Activated CD4-positive, alpha-beta T cell treated with anti-CD3 and anti-CD28 coated beads, Interleukin-2, amount 50 U/mL, for 4 hours (primary cell): ENCODE measurements around the gene FCSK.
A peak's percentile ranks its signal among the peaks of the same experiment; 100 is the strongest.
"Not testable (repeated sequence)": the region's sequence is repeated elsewhere in the genome, so short reads cannot be mapped to it uniquely, and the experiment has no call there.

Experiments
- DNase-seq, 2 experiments: peaks; one replicate each; pipeline ENCODE4 v3.0.0-alpha.2; 2020

The FCSK gene

DNA sequence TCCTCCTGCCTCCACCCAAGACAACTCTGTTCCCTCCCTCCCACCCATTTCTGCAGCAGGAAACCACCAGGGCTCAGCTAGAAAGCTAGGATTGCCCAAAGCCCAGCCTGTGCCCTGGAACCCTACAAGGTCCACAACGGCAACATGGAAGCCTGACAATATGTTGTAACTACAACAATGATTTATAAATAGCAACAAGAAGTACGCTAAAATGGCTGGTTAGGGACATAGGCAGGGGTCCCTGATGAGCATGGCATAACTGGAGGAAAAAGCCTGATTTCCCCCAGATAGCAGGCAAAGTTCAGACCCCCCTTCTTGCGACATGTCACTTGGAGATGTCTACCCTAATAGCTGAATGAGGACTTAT is 22.1 kb upstream of the FCSK start:
- no peak for DNase-seq

DNA sequence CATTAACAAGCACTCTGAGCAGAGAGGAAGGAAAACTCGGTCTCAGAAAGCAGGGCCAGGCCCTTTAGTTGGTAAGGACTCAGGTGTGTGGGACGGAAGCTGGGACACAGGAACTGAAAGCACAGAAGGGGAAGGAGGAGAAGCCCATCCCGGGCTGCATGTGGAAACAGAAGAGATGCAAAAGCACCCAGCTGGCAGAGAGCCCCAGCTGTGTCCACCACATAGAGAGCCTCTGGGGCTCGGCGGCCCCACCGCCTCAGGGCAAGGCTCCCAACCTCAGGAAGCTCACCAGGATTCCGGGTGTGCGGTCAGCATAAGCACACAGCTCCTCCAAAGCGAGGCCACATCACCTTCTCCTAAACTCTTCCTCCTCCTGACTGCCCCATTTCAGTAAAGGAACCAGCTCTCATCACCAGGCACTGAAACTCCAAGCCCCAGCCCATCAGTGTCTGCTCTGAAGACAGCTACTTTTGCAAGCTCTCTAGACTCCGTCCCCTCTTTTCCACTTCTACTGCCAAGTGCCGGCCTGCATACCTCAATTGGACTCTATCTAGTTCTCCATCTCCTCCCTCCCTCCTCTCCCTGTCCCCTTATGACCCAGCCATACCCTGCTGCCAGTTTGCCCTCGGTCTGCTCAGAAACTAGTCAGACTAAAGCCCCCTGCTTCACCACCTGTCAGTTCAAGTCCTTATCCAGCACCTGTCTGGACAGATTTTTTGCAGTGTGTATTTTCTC is 21.5 kb upstream of the FCSK start:
- no peak for DNase-seq

DNA sequence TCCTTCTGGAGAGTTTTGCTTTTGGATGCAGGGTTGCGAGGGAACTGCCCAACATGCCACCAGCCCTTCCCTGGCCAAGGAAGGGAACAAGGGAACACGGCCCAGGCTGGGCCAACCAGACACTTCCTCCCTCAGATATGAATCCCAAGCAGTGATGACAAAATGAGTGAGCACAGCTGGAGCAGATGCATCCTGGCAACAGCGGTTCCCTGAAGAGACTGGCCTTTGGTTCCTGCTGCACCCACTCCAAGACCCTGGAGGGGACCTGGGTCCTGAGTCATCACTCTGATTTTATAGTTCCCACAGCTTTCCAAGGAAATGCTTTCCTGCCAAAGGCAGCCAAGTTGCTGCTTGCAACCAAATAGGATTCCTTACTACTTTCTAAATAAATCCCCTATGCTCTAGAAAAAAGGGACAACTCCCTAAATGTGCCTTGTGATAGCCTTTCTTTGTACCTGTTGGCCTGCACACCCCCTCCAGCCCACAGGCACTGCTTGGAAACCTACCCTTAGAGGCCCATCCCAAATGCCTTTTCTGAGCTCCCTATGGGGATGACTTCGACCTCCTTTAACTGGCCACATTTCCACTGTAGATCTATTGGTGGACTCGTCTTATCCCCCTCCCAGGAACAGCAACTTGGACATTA is 20.8 kb upstream of the FCSK start:
- DNase-seq, result no peak

DNA sequence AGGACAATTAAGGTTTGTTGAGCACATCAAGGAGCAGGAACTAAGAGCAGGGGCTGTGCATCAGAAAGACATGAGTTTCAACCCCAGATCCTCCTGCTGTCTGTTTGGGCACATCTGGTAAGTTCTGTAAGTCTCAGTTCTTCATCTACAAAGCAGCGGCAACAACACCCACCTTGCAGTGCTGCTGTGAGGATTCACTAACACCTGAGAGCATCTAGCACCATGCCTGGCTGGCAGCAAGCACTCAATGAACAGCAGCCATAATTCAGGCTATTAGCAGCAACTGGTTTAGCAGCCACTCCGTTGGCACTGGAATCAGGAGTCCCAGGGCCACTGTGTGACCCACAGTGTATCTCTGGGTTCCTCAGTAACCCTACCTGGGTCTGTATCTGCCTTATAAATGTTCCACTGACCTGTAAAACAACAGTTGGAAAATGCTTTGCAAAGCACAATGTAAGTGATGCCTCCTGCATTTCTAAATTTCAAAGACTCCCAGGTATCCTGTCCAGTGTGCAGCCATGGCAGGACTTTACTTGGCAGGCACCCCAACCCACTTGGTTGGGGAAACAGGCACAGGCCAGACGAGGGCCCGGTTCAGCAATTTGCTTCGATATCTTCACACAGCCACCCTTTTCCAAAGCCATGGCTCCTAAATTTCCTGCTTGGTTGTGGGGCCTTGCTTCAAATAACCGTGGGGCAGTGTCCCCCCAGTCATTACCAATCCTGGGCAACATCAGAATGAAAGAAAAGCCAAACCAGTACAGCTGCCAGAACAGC is 19.7 kb upstream of the FCSK start:
- no peak for DNase-seq

DNA sequence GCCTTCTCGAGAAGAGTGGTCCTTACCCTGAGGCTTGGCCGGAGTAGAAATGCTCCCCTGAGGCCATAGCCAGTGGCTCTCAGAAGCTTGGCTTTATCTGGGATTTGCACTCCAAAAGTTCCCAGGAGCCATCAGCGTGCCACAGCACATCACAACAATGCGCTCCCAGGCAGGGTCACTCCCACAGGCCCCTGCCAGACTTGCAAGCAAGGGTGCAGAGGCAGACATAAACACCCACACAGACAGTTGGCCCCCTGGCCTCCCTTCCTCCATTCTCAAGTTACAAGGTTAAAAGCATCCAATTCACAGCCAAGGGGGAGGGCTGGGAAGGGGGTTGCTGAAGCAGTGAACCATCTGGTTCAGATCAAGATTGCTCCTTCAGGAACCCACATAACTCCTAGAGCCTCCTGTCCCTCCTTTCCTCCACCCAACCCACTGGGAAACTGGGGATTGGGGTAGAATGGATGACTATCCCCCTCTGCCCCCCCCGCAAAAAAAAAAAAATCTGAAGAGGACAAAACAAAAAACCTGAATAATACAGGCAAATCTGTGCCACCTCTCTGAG is 17.3 kb upstream of the FCSK start:
- DNase-seq, result no peak

DNA sequence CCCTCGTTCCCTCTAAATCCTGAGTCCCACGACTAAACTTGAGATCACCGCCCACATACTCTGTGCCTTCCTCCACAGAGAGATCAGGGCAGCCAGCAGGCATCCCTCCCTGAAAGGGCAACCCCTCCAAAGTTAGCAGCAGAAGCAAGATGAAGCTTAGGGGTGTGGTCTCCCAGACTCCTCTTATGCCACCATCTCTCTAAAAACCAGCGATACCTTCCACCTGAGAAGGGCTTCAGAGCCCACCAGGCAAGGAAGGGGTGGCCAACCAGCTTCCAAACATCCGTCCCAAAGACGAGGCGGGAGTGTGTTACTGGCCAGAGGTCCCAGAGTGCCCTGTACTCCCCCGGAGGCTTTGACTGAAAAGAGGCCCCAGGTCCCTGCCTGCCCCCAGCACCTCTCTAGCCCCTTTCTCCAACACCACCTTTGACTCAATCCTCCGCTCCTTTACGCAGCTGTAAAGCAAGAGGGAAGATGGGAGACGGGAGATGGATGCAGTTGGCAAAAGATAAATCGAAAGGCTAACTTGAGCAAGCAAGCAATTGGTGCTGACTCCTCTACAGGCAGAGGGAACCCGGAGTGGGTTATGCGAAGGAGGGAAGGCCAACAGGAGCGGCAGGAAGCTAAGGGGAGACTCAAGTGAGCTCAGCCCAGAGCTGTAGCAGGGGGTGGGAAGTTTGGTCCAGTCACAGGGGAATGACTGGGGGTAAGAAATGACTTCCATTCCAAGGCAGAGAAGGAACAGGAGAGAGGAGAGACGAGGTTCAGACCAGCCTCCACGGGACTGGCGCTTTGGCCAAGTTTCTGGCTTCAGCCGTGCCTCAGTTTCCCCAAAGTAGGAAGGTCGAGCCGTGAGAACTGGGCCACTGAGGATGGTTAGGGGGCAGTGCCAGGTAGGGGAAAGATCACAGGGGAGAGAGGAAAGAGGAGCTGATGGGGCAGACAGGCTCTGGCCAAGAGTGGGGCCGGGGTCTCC is 16.5 kb upstream of the FCSK start:
- DNase-seq, result no peak

DNA sequence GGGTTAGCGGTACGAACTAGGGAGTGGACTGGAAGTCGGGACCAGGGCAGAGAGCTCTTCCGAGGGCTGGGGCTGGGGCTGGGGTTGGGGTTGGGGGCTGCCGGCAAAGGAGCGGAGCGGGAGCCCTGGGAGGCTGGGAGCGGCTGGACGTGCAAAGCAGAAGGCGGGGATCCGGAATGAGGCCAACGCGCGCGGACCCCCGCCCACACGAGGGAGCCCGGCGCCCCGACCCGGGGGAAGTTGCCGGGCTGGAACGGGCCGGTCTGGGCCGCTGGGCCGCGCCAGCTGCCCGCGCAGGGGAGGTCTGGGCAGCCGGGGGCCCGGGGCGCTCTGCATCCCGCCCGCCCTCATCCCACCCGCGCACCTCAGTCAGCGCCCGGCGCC is 15.8 kb upstream of the FCSK start:
- no peak for DNase-seq

DNA sequence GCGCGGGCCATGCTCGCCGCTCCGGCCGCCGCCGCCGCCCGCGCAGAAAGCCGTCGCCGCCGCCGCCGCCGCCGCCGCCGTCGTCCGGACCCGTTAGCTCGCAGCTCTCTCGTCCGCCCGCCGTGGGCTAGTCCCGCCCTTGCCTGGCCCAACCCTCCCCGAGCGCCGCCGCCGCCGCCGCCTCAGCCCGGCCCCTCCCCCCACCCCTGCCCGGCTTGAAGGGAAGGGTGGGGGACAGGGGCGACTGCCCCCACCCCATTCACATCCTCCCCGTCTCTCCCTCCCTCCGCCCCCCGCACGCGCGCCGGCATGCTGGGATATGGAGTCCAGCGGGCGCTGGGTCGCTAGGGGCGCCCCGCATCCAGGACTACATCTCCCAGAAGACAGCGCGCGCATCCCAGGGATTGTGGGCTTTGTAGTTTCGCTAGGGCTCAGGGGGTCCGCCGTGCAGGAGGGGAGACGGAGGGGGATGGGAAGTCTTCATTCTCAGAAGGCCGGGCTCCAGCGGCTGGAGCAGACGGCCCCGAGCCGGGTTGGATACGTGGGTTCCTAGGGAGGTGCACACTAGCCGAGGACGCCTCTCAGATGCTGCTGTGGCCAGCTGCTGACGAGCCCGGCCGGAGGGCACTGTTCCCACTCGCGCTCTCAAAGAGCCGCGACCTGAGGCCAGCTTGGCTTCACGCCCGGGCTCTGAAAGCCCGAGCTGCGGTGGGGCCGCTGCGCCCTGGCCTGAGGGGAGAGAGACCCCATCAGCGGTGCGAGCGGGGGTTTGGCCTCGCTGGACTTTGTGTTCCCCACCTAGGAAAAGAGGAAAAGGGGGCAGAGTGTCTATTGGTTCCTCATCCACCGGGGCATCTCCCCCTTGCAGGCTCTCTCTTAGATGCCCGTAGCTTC is 15.2 kb upstream of the FCSK start, which contains the start of gene ST3GAL2:
Gene ST3GAL2, minus strand, starts transcription at position 132 of the 894 bp plus-strand sequence. CDS start 40,570 bp downstream, outside the sequence.
- peak; percentile 92 for DNase-seq

DNA sequence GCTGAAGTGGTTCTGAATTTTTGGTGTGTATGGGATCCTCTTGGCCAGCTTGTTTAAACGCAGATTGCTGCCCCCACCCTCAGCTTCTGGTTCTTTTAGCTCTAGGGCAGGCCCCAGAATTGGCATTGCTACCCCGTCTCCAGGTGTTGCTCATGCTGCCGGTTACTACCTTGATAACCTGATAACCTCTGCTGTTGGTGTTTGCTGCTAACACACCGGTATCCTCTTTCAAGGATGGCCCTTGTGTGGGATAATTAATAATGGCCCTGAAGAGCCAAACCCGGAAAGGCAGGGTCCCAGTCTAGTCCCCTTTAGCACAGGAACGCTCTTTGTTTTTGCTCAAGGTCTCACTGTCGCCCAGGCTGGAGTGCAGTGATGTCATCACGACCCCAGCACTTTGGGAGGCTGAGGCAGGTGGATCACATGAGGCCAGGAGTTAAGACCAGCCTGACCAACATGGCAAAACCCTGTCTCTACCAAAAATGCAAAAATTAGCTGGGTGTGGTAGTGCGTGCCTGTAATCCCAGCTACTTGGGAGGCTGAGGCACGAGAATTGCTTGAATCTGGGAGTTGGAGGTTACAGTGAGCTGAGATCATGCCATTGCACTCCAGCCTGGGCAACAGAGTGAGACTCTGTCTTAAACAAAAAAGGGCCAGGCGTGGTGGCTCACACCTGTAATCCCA is 14.2 kb upstream of the FCSK start:
- DNase-seq, result no peak

DNA sequence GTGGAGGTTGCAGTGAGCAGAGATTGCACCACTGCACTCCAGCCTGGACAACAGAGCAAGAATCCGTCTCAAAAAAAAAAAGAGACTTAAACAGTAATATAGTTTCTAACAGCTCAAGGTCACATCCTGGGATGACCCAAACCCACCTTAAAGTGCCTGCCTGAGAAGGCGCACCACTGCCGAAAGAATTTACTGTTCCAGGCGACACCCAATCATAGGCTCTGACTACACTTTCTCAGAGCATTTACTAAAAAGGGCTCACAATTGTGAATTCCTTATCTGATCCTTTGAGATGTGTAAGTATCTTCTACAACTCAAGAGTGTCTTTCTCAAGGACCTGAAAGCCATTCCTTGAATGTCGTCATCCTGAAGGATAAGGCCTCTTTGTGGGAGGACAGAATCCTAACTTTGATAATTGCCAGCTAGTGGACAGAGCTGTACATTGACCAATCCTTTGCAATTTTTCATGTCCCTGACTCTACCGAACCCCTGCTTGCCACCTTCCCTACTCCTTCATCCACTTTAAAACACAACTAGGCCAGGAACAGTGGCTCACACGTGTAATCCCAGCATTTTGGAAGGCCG is 12.9 kb upstream of the FCSK start:
- no peak for DNase-seq

DNA sequence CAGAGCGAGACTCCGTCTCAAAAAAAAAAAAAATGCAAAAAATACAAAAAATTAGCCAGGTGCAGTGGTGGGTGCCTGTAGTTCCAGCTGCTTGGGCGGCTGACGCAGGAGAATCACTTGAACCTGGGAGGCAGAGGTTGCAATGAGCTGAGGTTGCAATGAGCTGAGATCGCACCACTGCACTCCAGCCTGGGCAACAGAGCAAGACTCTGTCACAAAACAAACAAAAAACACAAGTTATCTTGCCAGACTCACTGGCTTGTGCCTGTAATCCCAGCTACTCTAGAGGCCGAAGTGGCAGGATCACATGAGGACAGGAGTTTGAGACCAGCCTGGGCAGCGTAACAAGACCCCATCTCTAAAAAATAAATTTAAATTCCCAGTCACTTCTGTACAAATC is 12.1 kb upstream of the FCSK start:
- DNase-seq, result no peak

DNA sequence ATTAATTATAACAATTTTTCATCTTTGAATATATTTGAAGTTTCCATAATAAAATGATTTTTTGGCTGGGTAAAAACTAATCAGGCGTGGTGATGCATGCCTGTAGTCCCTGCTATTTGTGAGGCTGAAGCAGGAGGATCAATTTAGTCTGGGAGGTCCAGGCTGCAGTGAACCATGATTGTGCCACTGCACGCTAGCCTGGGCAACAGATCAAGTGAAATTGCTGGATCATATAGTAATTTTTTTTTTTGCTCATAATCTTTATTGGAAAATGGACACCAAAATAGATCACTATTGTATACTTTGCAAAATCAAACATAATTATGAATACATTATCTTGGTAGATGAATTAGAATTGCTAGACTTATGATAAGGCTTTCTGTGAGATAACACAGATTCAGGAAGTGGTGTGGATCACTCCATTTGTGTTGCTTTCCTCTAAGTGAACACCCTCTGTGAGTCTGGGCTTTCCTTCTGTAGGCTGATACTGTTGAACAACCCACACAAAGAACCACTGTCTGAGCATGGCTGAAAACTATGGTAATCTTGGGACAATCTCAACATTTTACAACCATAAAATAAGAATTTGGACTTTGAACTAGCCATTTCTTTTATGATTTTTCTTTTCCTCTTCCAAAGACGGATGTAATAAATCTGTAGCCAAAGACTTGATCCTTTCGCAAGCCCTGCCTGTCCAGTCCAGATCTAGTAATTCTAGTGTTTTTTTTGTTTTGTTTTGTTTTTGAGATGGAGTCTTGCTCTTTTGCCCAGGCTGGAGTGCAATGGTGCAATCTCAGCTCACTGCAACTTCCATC is 9.9 kb upstream of the FCSK start:
- no peak for DNase-seq

DNA sequence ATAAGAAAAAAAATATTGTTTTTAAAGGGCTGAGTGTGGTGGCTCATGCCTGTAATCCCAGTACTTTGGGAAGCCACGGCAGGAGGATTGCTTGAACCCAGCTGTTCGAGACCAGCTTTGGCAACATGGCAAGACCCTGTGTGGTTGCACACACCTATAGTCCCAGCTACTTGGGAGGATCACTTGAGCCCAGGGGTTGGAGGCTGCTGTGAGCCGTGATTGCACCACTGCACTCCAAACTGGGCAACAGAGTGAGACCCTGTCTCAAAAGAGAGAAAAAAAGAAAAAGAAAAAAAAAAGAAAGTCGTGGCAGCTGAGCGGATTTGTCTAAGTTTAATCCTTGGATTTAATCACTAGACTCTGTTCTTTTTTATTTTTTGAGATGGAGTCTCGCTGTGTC is 6.3 kb upstream of the FCSK start:
- no peak for DNase-seq

DNA sequence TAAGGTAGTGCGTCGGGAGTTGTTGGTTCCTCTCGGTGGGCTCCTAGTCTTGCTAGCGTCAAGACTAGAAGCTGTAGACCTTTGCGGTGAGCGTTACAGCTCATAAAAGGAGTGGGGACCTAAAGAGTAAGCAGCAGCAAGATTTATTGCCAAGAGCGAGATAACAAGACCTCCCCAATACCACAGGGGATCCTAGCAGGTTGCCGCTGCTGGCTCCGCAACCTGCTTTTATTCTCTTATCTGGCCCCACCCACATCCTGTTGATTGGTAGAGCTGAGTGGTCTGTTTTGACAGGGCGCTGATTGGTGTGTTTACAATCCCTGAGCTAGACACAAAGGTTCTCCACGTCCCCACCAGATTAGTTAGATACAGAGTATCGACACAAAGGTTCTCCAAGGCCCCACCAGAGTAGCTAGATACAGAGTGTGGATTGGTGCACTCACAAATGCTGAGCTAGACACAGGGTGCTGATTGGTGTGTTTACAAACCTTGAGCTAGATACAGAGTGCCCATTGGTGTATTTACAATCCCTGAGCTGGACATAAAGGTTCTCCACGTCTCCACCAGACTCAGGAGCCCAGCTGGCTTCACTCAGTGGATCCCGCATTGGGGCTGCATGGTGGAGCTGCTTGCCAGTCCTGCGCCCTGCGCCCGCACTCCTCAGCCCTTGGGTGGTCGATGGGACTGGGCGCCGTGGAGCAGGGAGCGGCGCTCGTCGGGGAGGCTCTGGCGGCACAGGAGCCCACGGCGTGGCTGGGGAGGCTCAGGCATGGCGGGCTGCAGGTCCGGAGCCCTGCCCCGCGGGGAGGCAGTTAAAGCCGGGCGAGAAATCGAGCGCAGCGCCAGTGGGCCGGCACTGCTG is 4.0 kb upstream of the FCSK start:
- DNase-seq, result not testable (repeated sequence)

DNA sequence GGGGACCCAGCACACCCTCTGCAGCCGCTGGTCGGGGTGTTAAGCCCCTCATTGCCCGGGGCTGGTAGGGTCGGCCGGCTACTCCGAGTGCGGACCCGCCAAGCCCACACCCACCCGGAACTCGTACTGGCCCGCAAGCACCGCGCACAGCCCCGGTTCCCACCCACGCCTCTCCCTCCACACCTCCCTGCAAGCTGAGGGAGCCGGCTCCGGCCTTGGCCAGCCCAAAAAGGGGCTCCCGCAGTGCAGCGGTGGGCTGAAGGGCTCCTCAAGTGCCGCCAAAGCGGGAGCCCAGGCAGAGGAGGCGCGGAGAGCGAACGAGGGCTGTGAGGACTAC is 3.4 kb upstream of the FCSK start:
- not testable (repeated sequence) for DNase-seq

DNA sequence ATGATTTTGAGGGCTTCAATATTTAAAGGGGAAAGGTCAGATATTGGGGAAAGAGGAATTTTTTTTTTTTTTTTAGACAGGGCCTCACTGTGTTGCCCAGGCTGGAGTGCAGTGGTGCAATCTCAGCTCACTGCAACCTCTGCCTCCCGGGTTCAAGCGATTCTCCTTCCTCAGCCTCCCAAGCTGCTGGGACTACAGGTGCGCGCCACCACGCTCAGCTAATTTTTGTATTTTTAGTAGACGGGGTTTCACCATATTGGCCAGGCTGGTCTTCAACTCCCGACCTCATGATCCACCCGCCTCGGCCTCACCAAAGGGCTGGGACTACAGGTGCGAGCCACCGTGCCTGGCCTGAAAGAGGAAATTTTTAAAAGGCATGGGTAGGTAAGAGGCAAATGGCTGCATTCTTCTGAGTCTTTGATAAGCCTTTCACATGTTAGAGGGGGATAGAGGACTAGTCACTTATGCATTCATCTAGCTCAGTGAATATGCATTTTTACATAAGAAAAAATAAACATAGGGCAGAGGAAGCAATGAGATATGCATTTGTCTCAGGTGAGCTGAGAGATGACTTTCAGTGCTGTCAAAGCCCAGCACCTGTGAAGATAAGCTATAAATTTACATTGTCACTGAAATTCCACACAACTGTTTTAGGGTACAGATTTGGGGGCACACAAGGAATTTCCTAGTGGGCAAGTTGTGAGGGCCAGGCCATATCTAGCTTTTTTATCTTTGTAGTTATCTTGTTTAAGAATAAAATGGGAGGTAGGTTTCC is 1.1 kb upstream of the FCSK start:
- no peak for DNase-seq

DNA sequence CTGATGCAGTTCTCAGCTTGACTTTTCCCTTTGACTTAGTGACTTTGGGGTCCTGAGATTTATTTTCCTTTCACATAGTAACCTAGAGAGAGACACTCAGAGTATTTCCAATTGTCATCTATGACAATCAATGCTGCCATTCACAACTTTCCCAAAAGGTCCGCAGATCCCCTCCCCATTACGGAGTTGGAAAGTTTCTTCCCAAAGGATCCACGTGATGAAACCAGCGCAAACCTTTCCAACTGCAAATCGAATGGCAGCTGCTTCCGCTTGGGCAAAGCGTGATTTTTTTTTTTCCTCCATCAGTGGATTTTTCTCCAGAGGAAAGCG is 538 bp upstream of the FCSK start:
- DNase-seq, result no peak

DNA sequence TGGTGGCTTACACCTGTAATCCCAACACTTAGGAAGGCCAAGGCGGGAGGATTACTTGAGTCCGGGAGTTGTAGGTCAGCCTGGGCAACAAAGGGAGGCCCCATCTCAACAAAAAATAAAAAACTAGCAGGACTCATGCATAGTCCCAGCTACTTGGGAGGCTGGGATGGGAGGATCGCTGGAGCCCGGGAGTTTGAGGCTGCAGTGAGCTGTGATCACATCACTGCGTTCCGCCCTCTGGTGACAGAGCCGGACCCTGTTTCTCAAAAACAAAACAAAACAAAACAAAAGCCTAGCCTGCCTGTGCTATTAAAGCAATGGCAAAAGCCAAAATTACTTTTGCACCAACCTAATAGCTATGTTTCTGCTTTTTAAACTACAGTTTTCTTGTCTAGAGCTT is 1.5 kb downstream of the FCSK start:
- no peak for DNase-seq
